Astrocyte of the cerebellum (primary cell): Measurements from ENCODE around the gene ADISSP.
A peak's percentile ranks its signal among the peaks of the same experiment; 100 is the strongest.

ENCODE experiments used
- DNase-seq: peaks from one replicate; pipeline ENCODE4 v3.0.0-alpha.2; 2011; ENCODE audit warnings: low read depth
- H3K4me3 ChIP-seq: 2 replicates; pipeline ENCODE4 v1.5.1; 2011; ENCODE audit warnings: mild to moderate bottlenecking, low read depth, low read length, moderate library complexity
- in situ Hi-C: cut with HindIII; loops from 2 replicates; pipeline ENCODE4 v1.10.0; 2017; ENCODE audit warnings: low sequenced_read_pairs
- TF ChIP-seq, protein P1 (sequence below): IDR thresholded peaks from 2 replicates; pipeline ENCODE4 v1.5.1; 2012; ENCODE audit warnings: low read length, low read depth, moderate library complexity, mild to moderate bottlenecking; ENCODE audit errors: missing control alignments

Gene ADISSP

DNA sequence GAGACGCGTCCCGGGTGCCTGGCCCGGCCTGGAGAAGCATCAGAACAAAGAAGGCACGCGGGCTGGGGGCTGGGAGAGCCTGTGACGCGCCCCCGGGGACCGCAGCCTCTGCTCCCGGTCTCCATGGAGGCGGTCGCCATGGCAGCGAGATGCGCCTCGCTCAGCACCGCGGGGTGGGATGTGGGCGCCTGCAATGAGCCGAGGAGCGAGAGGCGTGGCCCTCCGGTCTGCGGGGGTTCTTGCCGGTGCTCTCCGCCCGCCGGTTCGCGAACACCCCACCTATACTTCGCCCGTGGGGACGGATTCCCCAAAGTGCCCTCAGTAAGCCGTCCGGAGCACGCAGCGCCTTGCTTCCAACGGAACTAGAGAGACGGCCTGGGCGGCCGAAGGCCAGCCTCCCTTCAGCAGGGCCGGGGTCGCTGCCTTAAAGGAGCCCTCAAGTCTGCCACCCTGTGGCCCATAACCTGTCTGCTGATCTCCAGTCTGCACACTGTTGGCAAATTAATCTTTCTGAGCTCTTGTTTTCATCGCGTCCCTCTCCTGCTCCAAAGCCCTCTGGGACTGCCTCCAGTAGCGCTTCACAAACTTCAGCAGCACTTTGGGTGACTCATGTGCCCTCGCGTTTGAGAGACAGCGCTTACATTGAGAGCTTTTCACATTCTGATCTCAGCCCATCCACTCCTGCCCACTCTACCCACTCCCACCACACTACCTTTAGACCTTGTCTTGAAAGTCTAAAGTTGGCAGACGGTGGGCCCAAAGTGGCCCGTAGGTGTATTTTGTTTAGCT lies 983 bp upstream of the ADISSP start:
- peak overlapping the region; percentile 74 for H3K4me3 ChIP-seq
- in situ Hi-C loops: no loop called here
- no peak for DNase-seq
- TF ChIP-seq, protein P1, sequence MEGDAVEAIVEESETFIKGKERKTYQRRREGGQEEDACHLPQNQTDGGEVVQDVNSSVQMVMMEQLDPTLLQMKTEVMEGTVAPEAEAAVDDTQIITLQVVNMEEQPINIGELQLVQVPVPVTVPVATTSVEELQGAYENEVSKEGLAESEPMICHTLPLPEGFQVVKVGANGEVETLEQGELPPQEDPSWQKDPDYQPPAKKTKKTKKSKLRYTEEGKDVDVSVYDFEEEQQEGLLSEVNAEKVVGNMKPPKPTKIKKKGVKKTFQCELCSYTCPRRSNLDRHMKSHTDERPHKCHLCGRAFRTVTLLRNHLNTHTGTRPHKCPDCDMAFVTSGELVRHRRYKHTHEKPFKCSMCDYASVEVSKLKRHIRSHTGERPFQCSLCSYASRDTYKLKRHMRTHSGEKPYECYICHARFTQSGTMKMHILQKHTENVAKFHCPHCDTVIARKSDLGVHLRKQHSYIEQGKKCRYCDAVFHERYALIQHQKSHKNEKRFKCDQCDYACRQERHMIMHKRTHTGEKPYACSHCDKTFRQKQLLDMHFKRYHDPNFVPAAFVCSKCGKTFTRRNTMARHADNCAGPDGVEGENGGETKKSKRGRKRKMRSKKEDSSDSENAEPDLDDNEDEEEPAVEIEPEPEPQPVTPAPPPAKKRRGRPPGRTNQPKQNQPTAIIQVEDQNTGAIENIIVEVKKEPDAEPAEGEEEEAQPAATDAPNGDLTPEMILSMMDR: peak; percentile 51

DNA sequence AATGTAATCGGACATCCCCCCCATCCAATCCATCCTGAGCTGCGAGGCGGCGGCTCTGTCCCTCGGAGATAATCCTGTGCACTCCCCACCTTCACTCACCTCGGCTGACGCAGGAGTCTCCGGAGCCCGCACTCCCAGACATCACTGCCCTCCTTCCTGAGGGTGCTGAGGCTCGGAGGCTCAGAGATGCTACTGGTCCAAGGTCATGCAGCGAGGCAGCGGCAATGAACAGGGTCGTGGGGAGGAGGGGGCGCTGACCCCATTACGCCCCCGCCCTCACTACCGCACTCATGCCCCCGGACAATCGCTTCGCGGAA lies 485 bp downstream of the ADISSP start:
- in situ Hi-C loops: no loop called here
- TF ChIP-seq, protein P1: no peak
- peak overlapping the region; percentile 74 for H3K4me3 ChIP-seq
- no peak for DNase-seq

DNA sequence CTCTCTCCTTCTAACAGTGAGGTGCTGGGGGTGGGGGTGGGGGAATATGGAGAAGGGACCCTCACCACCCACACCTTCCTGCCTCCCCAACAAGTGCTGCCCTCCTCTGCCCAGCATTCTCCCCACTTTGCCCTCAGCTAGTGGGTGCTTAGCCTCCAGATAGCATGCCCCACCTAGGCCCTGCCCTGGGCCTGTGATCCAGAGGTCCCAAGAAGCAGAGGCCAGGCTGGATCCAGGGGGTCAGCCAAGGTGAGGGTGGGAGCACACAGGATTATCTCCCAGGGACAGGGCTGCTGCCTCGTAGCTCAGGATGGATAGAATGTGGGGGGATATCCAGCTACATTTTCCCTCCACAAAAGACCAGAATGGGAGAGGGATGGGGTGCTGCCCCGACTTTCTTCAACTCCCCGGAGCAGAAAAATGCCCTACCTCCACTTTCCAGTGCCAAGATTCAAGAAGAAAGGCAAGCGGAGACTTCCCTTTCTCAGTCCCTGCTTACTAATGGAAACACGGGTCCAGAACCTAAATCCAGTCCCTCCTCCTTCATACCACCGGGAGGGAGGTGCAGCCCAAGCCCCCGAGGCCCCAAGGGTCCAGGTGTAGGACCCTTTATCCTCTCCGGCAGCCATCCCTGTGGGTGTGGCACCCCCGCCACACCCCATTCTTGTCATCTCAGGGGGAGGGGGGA lies 987 bp downstream of the ADISSP start:
- TF ChIP-seq, protein P1: no peak
- H3K4me3 ChIP-seq: peak overlapping the region; percentile 74
- DNase-seq: no peak
- in situ Hi-C loops: no loop called here

DNA sequence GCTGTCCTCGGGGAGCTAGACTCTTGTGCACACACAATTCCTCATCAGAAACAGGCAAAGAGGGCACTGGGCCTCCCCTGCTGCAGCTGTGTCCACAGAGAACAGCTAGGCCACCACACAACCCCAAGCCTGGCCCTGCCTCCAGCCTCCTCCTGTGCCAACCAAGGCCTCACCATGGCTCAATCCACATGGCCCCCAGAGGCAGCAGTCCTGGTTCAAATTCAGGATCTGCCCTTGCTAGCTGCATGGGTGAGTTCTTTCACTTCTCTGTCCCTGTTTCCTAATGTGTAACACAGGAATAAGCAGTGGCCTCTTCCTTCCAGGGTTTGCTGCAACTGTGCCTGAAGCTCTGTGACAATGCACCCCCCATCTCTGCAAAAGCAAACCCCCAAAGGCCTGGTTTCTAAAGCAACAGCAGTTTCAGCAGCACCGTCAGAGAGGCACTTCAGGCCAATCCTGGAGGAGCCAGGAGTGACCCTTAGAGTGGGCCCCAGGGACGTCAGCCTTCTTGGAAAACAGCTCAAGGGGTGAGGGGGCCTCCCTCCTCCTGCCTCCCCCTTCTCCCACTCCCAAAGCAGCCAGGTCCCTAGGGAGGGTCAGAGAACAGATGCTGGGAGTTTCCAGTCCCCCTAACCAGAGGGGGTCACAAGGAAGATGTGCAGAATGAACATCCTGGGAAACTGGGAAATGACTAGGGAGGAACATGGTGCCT lies 2.2 kb downstream of the ADISSP start:
- in situ Hi-C loops: no loop called here
- TF ChIP-seq, protein P1: no peak
- no peak overlapping the region for H3K4me3 ChIP-seq
- DNase-seq: no peak

DNA sequence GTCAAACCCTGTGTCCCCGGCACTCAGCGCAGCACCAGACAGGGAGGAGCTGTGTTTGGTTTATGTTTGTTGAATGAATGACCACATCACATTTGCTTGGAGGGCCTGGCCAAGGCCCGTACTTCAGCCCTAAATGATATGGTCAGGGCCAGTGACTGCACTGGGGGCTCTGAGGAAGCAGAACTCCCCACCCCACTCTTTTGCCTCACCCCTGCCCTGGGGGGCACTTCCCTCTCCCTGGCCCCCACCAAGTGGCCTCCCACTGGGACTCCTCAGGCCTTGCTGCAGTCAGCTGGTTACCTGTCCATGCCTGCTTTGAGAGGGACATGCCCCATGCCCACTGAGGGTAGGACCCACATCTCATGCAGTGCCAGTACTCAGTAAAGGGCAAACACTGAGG lies 2.9 kb downstream of the ADISSP start:
- DNase-seq: no peak
- H3K4me3 ChIP-seq: no peak overlapping the region
- TF ChIP-seq, protein P1: no peak
- in situ Hi-C loops: no loop called here

DNA sequence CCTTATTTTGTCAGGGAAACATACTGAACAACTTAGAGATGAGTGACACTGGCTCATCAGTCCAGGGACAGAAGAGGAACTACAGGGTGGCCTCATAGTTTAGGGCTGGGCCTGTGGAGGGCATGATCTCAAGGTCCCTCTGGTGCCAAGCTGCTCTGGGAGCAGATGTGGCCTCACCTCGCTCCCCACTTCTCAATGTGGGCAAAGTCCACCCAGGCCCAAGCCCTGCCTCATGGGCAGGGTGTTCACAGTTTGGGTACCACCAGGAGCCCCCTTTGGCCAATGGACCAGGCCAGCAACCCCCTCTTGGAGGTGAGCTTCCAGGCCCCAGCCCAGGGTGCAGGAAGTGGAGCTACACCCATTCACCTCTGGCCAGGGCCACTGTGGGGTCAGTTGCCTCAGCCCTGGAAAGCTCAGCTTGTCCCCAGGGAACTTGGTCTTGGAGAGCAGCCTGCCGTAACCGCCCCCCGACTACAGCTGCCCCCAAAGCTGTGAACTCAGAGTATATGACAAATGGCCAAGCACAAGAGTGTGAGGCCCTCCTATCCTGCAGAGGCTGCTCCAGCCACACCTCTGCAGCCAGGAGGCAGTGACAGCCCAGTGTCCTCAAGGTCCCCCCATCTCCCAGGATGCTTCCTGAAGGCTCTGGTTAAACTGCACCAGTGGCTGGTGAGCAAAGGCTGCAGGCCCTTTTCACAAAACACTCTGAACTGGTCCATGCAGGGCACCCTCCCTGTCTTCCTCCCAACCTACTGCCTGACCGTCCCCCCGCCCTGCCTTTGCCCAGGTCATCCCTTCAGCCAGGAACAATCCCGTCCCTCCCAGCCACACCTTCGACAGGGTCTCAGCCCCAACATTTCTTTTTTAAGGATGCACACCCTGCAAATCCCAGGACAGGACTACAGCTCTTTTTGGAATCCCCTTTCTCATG lies 3.6 kb downstream of the ADISSP start:
- DNase-seq: no peak
- TF ChIP-seq, protein P1: no peak
- no peak overlapping the region for H3K4me3 ChIP-seq
- in situ Hi-C loops: no loop called here
